Ovary (tissue), 9 donors: Measurements from ENCODE around the gene LMO1. TPM values are rescaled to one million over a fixed set of nuclear protein-coding genes. Genes with fewer than 3 reads are reported as not detected.

ENCODE experiments used
- DNase-seq, 5 donors: peaks; one replicate each; pipeline ENCODE4 v3.0.0-alpha.2; 2019 to 2020
- H3K27ac ChIP-seq, 2 donors: fragments of 200-600 bp; one replicate each; pipeline versions ENCODE4 v1.5.1 to v1.8.0; 2019 to 2022
- H3K27me3 ChIP-seq: fragments of 200-600 bp; one replicate; pipeline ENCODE4 v1.8.0; 2022
- H3K36me3 ChIP-seq: fragments of 200-600 bp; sonication (generic); one replicate; pipeline ENCODE4 v1.5.1; 2019
- H3K4me1 ChIP-seq: one replicate; pipeline ENCODE4 v1.8.1; 2013; ENCODE audit warnings: mild to moderate bottlenecking, moderate library complexity; ENCODE audit not compliant: insufficient read depth
- H3K4me3 ChIP-seq: fragments of 200-600 bp; sonication (generic); one replicate; pipeline ENCODE4 v1.5.1; 2017
- H3K9me3 ChIP-seq, 2 donors: fragments of 200-600 bp in 1 of 2; sonication (generic) in 1 of 2; one replicate each; pipeline versions ENCODE4 v1.5.1 to v1.8.1; 2013 to 2019; ENCODE audit warnings: mild to moderate bottlenecking in 1 of 2, moderate library complexity in 1 of 2
- CTCF ChIP-seq, 3 donors: fragments of 450-650 bp in 2 of 3; fragments of 200-600 bp in 1 of 3; IDR thresholded peaks; one replicate each; pipeline versions ENCODE4 v1.5.1 to v1.8.0; 2016 to 2022; ENCODE audit warnings: antibody characterized with exemption in 3 of 3, mild to moderate bottlenecking in 1 of 3
- EP300 ChIP-seq: sonication (generic); formaldehyde crosslinking; IDR thresholded peaks from one replicate; pipeline ENCODE4 v1.6.1; 2017; ENCODE audit warnings: antibody characterized with exemption
- POLR2A ChIP-seq: fragments of 450-650 bp; IDR thresholded peaks from one replicate; pipeline ENCODE4 v1.6.1; 2017; ENCODE audit warnings: antibody characterized with exemption, mild to moderate bottlenecking, moderate library complexity
- WGBS, 3 donors: extraction: QIAGEN DNeasy Blood & Tissue Kit in 1 of 3; methylation state at CpG; one replicate each; pipeline versions ENCODE4 v1.1.5 to v1.1.7; 2013 to 2017; 5-methylcytosine and 5-hydroxymethylcytosine counted together
- intact Hi-C, 4 donors: fragments of 100-400 bp; cut with DNase I; formaldehyde crosslinking; loops; one replicate each; pipeline versions ENCODE4 v1.11.0 to v1.15.1; 2022 to 2023
- polyA plus RNA-seq, 2 donors: library from polyadenylated mRNA; stranded (reverse); fragments of 200-250 nt in 1 of 2; fragments of 350-450 nt in 1 of 2; fragmentation: Illumina TruSeq in 1 of 2; extraction: RNeasy Lipid Tissue Mini Kit (QIAGEN cat#74804) in 1 of 2; gene quantifications; one replicate each; pipeline ENCODE4 v1.2.3, GENCODE V29; 2013 to 2014
- total RNA-seq, 7 donors: library from RNA; depleted of rRNA in 2 of 7; stranded (reverse); fragments of >200 nt in 2 of 7; fragmentation: NEBNext Ultra II Directional in 3 of 7; extraction: Animal tissue kit (Norgen Biotek cat#: 25700) in 3 of 7; gene quantifications; one replicate each; pipeline versions ENCODE4 v1.1.0 to v1.2.4, GENCODE V29; 2016 to 2023
- donor health status: DM: no; HTN: no; CAD: no; lungs with moderate emphysema.
- donor health status: DM: no; HTN: no; CAD: no.
- donor health status: Bipolar disorder and iron deficiency.
- donor health status: DM: yes; HTN: yes; CAD: no.
- donor health status: DM: no; HTN: no; CAD: no.
- donor health status: DM: yes; HTN: yes; CAD: no.

Gene LMO1
- total and polyA plus RNA-seq, 9 donors: 0.18 to 0.55 (median 0.32) TPM; not detected in 6

- H3K27ac ChIP-seq: no peak overlapping the region
- no peaks in the 10 kb centered on the region for H3K27me3 ChIP-seq
- intact Hi-C loops: no loop called here
- H3K4me1 ChIP-seq: no peaks in the 10 kb centered on the region
- no peaks in the 10 kb centered on the region for H3K9me3 ChIP-seq
- no peaks in the 10 kb centered on the region for H3K36me3 ChIP-seq
- DNase-seq: no peak
- TF ChIP-seq POLR2A: no peak
- no peak for TF ChIP-seq CTCF (IDR thresholded peaks at IDR 0.05)
- no peak for TF ChIP-seq EP300
- 81 to 84% (median 82%) methylated on average over 6 of the region's 6 CpGs for WGBS, 3 donors
- H3K4me3 ChIP-seq: no peak overlapping the region
Measured at GRCh38 chr11:8239536-8240228, 24.0 kb downstream of the LMO1 start.

- no peak for DNase-seq
- intact Hi-C loops: no loop called here
- Histone ChIP-seq H3K9me3 (no peaks in the 10 kb centered on the region), H3K27ac (no peak overlapping the region), H3K4me1 (no peaks in the 10 kb centered on the region), H3K4me3 (no peak overlapping the region), H3K27me3 (no peaks in the 10 kb centered on the region), H3K36me3 (no peaks in the 10 kb centered on the region)
- TF ChIP-seq EP300 (no peak), CTCF (IDR thresholded peaks at IDR 0.05) (no peak), POLR2A (no peak)
- WGBS, 3 donors: 80 to 94% (median 86%) methylated on average over 4 of the region's 4 CpGs
Measured at GRCh38 chr11:8239040-8239439, 24.6 kb downstream of the LMO1 start.

- TF ChIP-seq EP300 (no peak), CTCF (IDR thresholded peaks at IDR 0.05) (no peak), POLR2A (no peak)
- no peaks in the 10 kb centered on the region for H3K36me3 ChIP-seq
- intact Hi-C loops: no loop called here
Measured at GRCh38 chr11:8237453-8237852, 26.2 kb downstream of the LMO1 start.

GRCh38 chr11:8235925-8236324 lies 27.8 kb downstream of the LMO1 start:
- 85 to 96% (median 90%) methylated on average over 4 of the region's 4 CpGs for WGBS, 3 donors
- intact Hi-C loops: no loop called here
- no peaks in the 10 kb centered on the region for H3K27me3 ChIP-seq

More at GRCh38 chr11:8237453-8237852, 26.2 kb downstream of the LMO1 start:
- DNase-seq: no peak
- Histone ChIP-seq H3K27me3 (no peaks in the 10 kb centered on the region), H3K9me3 (no peaks in the 10 kb centered on the region), H3K4me3 (no peak overlapping the region), H3K27ac (no peak overlapping the region), H3K4me1 (no peaks in the 10 kb centered on the region)
- 86 to 90% (median 89%) methylated on average over 10 of the region's 10 CpGs for WGBS, 3 donors

More at GRCh38 chr11:8235925-8236324, 27.8 kb downstream of the LMO1 start:
- H3K27ac ChIP-seq: no peak overlapping the region
- TF ChIP-seq CTCF (IDR thresholded peaks at IDR 0.05): no peak
- TF ChIP-seq EP300: no peak
- no peak for TF ChIP-seq POLR2A
- no peak for DNase-seq
- no peaks in the 10 kb centered on the region for H3K36me3 ChIP-seq
- no peak overlapping the region for H3K4me3 ChIP-seq
- no peaks in the 10 kb centered on the region for H3K9me3 ChIP-seq
- H3K4me1 ChIP-seq: no peaks in the 10 kb centered on the region
